RWPE1 (cell line): Measurements from ENCODE around the gene INF2.

Experiments
- CTCF ChIA-PET: fragments of 350-600 bp; sonication (Branson Sonifier 250); formaldehyde crosslinking; extraction: SDS; loops from one replicate; lab custom pipeline; 2021; lab: Yijun Ruan, JAX
- POLR2A ChIA-PET: fragments of 400-600 bp; formaldehyde crosslinking; extraction: SDS; loops from one replicate; lab custom pipeline; 2020; ENCODE audit warnings: antibody characterized with exemption; ENCODE audit not compliant: low non-redundant PET; lab: Yijun Ruan, JAX
- DNase-seq: peaks from one replicate; pipeline ENCODE4 v3.0.0; 2012; ENCODE audit warnings: low spot score
- H3K27ac ChIP-seq: fragments of 450-650 bp; 2 replicates; pipeline ENCODE4 v1.5.1; 2017
- CTCF ChIP-seq: fragments of 450-650 bp; conservative IDR thresholded peaks from 2 replicates; pipeline ENCODE4 v1.5.1; 2017; ENCODE audit warnings: low read depth, mild to moderate bottlenecking

Gene INF2

GRCh38 chr14:104680806-104681688 is 8.4 kb upstream of the INF2 start:
- peak overlapping the region; percentile 99 for H3K27ac ChIP-seq
- ChIA-PET POLR2A (interaction anchor here (0.6 to 0.7 kb wide), 3 partner anchors 10 to 831 kb away, joined by 3 to 5 read pairs (median 4); no protein-coding TSS in a partner anchor), CTCF (interaction anchor here (0.7 to 1.1 kb wide), 5 partner anchors 16 to 44 kb away, joined by 3 to 5 read pairs (median 3); no protein-coding TSS in a partner anchor)
- TF ChIP-seq CTCF = no peak; the same call in 1 of the 2 replicates
- peak; percentile 72 for DNase-seq

- peak overlapping the region; percentile 99 for H3K27ac ChIP-seq
- peak; percentile 83 for DNase-seq
- ChIA-PET POLR2A (interaction anchor here (0.9 kb wide), 1 partner anchor 71 kb away, joined by 3 read pairs; no protein-coding TSS in a partner anchor), CTCF (interaction anchor here (0.6 to 1.1 kb wide), 4 partner anchors 13 to 27 kb away, joined by 3 to 5 read pairs (median 4); no protein-coding TSS in a partner anchor)
- no peak for TF ChIP-seq CTCF
Measured at GRCh38 chr14:104681689-104682074, 7.7 kb upstream of the INF2 start.

GRCh38 chr14:104682107-104682593 is 7.3 kb upstream of the INF2 start:
- peak; percentile 52 for DNase-seq
- TF ChIP-seq CTCF = no peak
- H3K27ac ChIP-seq = peak overlapping the region; percentile 99
- ChIA-PET CTCF (interaction anchor here (0.6 to 1.0 kb wide), 4 partner anchors 12 to 27 kb away, joined by 3 to 5 read pairs (median 4); no protein-coding TSS in a partner anchor), POLR2A (interaction anchor here (0.6 to 0.9 kb wide), 2 partner anchors 70 to 164 kb away, joined by 3 read pairs; no protein-coding TSS in a partner anchor)

- DNase-seq = no peak
- POLR2A ChIA-PET = no interaction called here
- H3K27ac ChIP-seq = peak overlapping the region; percentile 99
- CTCF ChIA-PET = no interaction called here
- no peak for TF ChIP-seq CTCF
Measured at GRCh38 chr14:104683653-104684448, 5.6 kb upstream of the INF2 start.

- POLR2A ChIA-PET = no interaction called here
- no peak for TF ChIP-seq CTCF
- DNase-seq = no peak
- CTCF ChIA-PET = no interaction called here
- peak overlapping the region; percentile 99 for H3K27ac ChIP-seq
Measured at GRCh38 chr14:104684449-104684821, 5.0 kb upstream of the INF2 start.
